GM21390 (cell line): ENCODE data around the gene MDFI.

Experiments used
- ATAC-seq: cut with Tn5 transposase; IDR thresholded peaks from one replicate; pipeline ENCODE4 v1.9.1; 2021; ENCODE audit not compliant: unreplicated experiment

Gene MDFI

GRCh38 chr6:41684311-41685180 lies 46.3 kb downstream of the MDFI start:
- no peak for ATAC-seq

- no peak for ATAC-seq
Observed at GRCh38 chr6:41685641-41686380, 47.5 kb downstream of the MDFI start.

- no peak for ATAC-seq
Observed at GRCh38 chr6:41687501-41688175, 49.4 kb downstream of the MDFI start.

- ATAC-seq, result no peak
Observed at GRCh38 chr6:41688256-41688965, 50.1 kb downstream of the MDFI start.

GRCh38 chr6:41689171-41690008 lies 51.1 kb downstream of the MDFI start:
- ATAC-seq, result no peak

GRCh38 chr6:41690541-41691330 lies 52.5 kb downstream of the MDFI start:
- ATAC-seq, result no peak

- ATAC-seq, result no peak
Observed at GRCh38 chr6:41691426-41692079, 53.3 kb downstream of the MDFI start.

GRCh38 chr6:41692080-41692675 lies 53.9 kb downstream of the MDFI start:
- ATAC-seq, result no peak

GRCh38 chr6:41692730-41693129 lies 54.5 kb downstream of the MDFI start:
- no peak for ATAC-seq

GRCh38 chr6:41693281-41694240 lies 55.3 kb downstream of the MDFI start:
- ATAC-seq, result no peak

- no peak for ATAC-seq
Observed at GRCh38 chr6:41694815-41695526, 56.7 kb downstream of the MDFI start.

GRCh38 chr6:41695825-41696224 lies 57.6 kb downstream of the MDFI start:
- ATAC-seq, result no peak

- no peak for ATAC-seq
Observed at GRCh38 chr6:41696788-41697187, 58.5 kb downstream of the MDFI start.

- ATAC-seq, result no peak
Observed at GRCh38 chr6:41697861-41698781, 59.9 kb downstream of the MDFI start.

- no peak for ATAC-seq
Observed at GRCh38 chr6:41699063-41699462, 60.8 kb downstream of the MDFI start.
